HG02981 (cell line): ENCODE data around the gene SALL4.
"Not testable (repeated sequence)": the region's sequence is repeated elsewhere in the genome, so short reads cannot be mapped to it uniquely, and the experiment has no call there.

Source experiments
- ATAC-seq: cut with Tn5 transposase; IDR thresholded peaks from one replicate; pipeline ENCODE4 v1.9.1; 2021; ENCODE audit warnings: mild to moderate bottlenecking, moderate library complexity; ENCODE audit not compliant: unreplicated experiment

The SALL4 gene

GRCh38 chr20:51802170-51802751 lies at the start of gene SALL4:
TSS of gene SALL4 (minus strand) at chr20:51802521. CDS start at chr20:51802408, 113 bp downstream.
- no peak for ATAC-seq

DNA sequence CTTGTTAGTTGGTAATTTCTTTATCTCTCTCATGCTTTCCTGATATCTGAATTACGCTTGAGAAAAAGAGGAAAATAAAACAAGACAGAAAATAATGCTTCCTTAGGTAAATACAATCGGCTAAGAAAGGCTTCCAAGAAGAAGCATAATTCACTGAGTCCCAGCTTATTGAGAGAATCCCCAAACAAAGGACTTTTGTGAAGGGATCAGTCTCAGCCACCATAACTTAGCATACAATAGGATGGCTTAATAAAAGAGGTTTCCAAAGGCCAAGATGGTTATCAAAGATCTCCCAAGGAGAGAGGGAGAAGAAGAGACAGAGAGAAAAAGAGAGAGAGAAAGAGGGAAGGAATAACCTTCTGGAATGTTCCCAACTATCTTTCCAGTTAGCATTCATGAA lies 46.0 kb upstream of the SALL4 start:
- ATAC-seq: no peak

GRCh38 chr20:51840865-51841264 lies 38.5 kb upstream of the SALL4 start:
- ATAC-seq: no peak

- ATAC-seq: no peak
Measured at GRCh38 chr20:51837876-51838420, 35.6 kb upstream of the SALL4 start.

DNA sequence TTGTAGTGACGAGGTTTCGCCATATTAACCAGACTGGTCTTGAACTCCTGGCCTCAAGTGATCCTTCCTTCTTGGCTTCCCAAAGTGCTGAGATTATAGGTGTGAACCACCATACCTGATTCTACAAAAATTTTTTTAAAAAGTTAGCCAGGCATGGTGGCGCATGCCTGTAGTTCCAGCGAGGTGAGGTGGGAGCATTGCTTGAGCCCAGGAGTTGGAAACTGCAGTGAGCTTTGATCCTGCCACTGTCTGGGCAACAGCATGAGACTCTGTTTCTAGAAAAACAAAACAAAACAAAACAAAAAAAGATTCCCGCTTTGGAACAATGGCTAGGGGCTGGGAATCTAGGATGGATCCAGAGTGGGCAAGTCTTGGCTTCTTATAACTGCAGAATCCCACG lies 35.1 kb upstream of the SALL4 start:
- ATAC-seq: no peak

GRCh38 chr20:51833326-51833725 lies 31.0 kb upstream of the SALL4 start:
- ATAC-seq: no peak

DNA sequence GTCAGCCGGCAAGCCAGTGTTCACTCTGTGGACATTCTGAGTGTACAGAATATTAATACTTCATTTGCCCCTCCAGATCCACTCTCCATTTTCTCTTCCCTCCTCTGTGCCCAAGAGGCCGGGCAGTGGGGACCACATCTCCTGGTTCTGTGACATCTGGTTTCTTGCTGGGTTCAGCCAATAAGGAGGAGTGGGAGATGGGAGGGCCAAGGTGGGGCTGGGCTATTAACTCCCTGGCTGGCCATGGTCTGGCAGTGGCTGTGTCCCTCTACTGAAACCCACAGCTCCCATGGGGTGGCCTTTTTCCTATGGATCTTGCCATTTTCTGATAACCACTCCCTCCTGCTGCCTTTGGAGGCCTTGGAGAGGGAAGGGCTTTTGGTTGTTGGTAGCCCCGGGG lies 30.0 kb upstream of the SALL4 start:
- no peak for ATAC-seq

DNA sequence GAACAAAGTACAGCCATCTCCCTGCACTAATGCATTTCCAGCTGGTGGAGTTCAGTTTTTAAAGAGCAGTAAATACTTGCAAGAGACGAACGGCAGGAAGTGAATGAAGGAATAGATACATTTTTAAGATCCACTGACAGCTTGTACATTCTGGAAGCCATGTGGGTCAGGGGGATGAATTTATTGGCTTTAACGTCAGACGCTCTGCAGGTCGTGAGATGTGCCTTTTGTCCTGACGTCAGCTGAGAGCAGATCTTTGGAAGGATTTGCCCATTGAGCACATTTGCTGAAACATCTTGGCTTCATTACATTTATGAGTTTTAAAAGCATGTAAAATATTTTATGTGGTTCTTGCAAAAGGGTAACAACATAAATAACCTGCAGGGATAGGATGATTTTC lies 29.5 kb upstream of the SALL4 start:
- no peak for ATAC-seq

DNA sequence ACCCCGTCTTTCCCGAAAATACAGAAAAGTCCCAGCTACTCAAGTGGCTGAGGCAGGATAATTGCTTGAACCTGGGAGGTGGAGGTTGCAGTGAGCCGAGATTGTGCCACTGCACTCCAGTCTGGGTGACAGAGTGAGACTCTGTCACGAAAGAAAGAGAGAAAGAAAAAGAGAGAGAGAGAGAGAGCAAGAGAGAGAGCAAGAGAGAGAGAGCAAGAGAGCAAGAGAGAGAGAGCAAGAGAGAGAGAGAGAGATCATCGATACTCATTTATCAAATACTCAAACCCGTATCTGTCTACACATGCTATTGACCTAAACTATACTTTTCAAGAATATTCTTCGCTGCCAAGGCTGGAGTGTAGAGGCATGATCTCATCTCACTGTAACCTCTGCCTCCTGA lies 28.2 kb upstream of the SALL4 start:
- ATAC-seq: no peak

GRCh38 chr20:51828762-51829161 lies 26.4 kb upstream of the SALL4 start:
- ATAC-seq: no peak

- ATAC-seq: no peak
Measured at GRCh38 chr20:51826372-51826771, 24.1 kb upstream of the SALL4 start.

- no peak for ATAC-seq
Measured at GRCh38 chr20:51818479-51819008, 16.2 kb upstream of the SALL4 start.

DNA sequence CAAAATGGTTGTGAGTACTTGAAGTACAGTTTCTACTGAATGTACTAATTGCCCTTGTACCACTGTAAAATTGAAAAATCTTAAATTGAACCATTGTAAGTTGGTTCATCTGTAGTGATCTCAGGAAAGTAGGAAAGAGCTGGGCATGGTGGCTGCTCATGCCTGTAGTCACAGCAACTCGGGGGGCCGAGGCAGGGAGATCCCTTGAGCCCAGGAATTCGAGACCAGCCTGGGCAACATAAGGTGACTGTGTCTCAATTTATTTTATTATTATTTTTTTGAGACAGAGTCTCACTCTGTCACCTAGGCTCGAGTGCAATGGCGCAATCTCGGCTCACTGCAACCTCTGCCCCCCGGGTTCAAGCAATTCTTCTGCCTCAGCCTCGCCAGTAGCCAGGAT lies 14.5 kb upstream of the SALL4 start:
- not testable (repeated sequence) for ATAC-seq

DNA sequence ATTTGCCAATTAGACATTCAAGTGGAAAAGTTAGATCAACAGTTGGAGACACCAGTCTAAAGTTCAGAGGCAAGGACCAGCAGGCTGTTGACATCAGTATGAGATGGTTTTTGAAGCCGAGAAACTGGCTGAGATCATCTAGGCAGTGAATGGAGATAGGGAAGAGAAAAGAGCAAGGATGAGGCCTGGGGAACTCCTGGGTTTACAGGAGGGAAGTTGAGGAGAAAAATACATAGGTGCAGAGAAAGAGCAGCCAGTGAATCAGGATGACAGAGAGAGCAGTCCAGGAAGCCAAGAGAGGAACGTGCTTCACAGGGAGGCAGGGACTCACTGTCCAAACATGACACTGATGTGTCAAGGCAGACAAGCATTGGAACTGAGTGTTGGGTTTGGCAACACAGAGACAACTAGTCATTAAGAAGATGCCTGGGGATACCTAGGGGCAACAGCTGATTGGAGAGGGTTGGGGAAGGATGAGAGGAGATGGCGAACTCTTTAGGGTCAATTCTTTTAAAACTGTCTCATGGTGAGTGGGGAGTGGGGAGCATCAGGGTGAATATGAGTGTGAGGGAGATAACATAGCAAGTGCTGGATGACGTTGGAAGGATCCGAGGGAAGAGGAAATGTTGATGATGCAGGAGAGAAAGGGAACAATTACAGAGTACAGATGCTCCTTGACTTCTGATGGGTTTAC lies 13.2 kb upstream of the SALL4 start:
- no peak for ATAC-seq

DNA sequence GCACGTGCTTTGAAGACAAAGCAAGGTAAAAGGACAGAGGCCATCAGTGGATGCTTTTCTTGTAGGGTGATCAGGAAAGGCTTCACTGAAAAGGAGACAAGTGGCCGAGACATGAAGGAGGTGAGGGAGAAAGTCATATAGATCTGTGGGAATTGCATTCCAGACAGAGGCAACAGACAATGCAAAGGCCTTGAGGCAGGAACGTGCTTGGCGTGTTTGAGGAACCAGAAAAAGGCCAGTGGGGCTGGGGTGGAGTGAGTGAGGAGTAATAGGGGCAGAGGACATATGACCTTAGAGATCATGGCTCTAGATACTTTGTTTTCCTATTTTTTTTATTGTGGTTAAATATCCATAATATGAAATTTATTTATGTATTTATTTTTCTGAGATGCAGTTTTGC lies 10.5 kb upstream of the SALL4 start:
- ATAC-seq: no peak

GRCh38 chr20:51811514-51812128 lies 9.3 kb upstream of the SALL4 start:
- no peak for ATAC-seq

DNA sequence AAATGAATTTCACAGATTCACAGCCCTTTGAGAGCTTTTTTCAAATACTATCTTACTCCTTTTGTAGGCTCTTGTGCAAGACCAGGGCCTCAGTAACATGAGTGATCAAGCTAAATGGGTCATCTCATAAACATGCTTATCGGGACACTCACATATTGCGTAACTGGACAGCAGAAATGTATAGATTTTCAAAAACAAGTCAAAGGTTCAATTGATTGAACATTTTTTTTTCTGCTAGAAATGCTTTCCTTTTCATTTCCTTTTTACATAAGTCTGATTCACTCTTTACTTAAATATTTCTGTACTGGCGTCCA lies 8.7 kb upstream of the SALL4 start:
- ATAC-seq: no peak

DNA sequence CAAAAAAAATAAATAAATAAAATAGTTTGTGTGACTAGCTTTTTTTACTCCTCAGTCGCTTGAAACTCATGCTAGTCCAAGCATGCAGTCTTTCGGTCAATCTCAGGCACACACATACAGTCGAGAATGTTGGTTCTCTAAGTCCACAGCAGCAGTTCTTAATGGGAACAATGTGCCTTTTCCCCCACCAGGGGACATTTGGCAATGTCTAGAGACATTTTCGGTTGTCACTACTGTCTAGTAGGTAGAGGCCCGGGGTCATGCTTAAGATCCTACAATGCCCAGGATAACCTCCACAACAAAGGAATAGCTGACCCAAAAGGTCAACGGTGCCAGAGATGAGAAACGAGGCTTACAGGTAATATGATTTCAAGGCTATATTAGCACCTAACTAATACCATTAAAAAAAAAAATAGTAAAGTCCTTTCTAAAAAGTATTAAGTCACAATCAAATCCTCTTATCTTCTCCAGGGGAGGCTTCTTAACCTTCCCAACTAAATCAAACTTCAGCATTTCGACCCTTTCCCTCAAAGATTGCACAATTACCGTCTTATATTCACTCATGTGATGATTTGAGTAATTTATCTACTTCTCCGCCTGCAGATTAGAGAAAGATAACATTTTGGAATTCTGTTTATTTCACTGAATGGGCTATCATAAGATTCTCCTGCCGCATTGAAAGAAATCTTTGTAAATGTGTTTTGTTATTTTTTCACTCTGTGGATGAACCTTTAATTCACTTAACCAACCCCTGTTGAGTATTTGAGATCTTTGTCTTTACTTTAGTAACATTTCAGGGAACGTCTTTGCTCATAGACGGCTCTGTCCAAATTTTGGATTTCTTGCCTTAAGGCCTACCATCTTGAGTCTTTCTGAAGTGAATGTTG lies 8.1 kb upstream of the SALL4 start:
- no peak for ATAC-seq

DNA sequence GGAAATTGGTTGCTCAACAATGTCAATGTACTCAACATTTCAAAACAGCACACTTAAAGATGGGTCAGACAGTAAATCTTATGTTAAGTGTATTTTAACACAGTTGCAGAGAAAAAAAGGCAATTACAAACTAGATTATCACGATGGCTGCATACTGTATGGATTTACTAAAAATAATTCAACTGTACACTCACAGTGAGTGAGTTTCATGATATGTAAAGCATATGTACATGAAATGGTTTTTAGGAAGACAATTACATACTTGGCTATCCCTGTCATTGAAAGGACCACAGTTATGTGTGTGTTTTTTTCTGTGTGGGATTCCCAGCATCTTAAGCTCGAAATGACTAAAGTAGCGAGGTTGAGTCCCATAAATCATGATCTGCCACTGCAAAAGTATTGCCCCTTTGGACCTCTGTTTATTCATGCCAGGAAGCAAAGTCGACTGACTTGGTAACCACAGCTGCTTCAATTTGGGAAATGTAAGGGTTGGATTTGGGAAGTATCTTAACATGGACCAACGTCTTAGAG lies 5.5 kb upstream of the SALL4 start:
- ATAC-seq: no peak

DNA sequence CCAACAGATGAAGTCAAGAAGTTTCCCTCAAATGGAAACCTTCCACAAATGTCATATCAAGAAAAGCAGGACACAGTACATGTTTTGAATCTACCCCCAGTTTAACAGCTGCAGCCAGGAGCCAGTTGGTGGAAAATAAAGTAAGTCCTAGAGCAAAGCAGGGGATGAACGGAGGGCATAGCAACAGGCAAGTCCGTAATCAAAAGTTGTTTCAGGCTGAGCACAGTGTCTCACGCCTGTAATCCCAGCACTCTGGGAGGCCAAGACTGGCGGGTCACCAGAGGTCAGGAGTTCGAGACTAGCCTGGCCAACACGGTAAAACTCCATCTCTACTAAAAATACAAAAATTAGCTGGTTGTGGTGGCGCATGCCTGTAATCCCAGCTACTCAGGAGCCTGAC lies 2.4 kb upstream of the SALL4 start:
- ATAC-seq: no peak
